HG03159 (cell line): ENCODE data around the gene HOXD4.

Experiments
- ATAC-seq: cut with Tn5 transposase; IDR thresholded peaks from one replicate; pipeline ENCODE4 v1.9.1; 2021; ENCODE audit warnings: mild to moderate bottlenecking, moderate library complexity; ENCODE audit not compliant: unreplicated experiment

The HOXD4 gene

GRCh38 chr2:176114120-176114929 is 37.0 kb upstream of the HOXD4 start:
- ATAC-seq, result no peak

DNA sequence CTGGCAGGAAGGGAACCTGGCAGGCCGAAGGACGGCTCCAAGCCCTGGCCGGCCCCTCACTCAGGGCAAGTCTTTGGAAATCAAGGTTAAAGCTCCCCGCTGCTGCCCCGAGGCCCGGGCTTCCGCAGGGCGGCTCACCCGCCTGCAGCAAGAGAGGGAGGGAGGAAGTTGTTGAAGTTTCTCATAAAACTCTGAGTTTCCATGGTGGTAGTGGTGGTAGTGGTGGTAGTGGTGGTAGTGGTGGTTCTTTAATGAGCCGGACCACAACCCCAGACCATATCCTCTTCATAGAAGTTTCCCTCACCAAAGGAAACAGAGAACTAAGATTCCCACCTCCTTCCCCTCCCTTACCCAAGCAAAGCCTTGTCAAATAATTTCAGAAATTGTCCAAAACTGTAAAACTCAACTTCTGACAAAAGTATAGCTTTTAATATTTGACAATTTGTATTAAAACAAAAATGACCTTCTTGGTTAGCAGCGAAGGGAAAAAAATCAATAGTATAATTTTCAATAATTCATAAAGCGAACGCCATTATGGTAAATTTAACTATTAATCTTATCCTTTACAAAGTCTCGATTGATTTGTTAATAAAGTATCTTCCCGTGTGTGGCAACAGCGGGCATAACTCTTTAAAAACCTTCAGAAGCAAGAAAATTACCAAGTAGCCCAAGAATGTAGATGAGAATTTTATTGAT is 36.3 kb upstream of the HOXD4 start:
- no peak for ATAC-seq

DNA sequence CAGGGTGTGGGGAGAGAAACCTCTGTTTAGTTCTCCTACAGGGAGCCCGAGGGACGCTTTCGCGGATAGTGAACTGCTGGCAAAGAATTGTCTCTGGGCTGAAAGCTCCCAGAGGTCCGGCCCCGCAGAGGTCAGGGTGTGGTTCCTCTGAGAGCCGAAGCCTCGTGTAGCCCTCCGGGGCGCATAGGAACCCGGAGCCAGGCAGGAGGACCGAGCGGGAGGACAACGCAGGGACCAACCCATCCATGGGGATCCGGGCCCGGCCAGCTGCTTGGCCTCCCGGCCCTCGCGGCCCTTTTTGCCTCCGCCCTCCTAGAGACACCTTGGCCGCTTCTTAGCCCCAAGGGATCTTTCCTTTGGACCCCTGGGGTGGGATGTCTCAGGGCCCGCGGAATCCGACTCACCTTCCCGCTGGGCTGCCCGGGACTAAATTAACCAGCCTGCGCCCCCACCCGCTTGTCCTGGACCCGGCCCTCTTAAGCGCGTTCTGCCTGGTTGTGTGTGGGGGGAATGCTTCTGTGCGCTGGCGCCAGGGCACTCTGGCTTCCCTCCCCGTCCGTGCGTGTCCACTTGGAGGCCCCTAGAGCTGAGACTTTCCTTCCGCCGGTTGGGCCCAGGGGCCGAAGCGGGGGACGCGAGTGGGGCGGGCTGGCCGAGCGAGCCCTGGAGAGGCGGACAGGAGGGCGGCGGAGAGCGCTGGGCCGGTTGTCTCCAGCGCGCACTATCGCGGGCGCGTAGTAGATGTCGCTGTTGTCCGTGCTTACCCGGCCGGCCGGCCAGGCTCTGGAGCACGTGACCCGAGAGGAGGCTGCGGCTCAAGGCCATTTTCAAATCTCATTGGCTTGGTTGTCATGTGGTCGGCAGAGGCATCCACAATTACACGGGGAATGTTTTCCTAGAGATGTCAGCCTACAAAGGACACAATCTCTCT is 35.2 kb upstream of the HOXD4 start, which contains the start of gene HOXD10:
HOXD10 (plus strand) TSS at position 896 of the 931 bp plus-strand sequence. CDS start 56 bp downstream, outside the sequence.
- no peak for ATAC-seq

- ATAC-seq, result no peak
Observed at GRCh38 chr2:176117162-176117822, 34.1 kb upstream of the HOXD4 start.

DNA sequence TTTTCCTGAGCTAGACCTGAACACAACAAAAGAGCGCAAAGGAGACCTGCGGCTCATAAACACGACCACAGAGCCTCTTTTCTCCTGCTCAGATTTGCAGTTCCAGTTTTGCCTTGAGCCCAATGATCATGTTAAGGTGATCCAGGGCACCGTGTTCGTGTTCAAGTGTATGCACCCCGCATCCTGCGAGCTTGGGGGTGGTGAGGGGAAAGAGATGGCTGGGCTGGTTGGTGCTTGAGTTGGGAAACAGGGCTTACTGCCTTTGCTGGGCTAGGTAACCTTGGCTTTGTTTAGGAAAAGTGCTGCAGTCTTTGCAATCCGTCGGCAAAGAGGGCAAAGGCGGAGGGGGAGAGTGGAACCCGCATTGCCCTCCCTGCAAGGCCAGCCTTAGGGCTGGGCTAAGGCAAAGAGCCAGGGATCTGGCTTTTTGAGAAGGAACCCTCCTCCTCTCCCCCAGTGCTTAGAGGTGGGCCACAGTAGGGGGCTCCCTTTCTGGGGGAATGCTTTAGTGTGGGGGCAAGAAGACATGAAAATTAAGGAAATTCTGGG is 33.5 kb upstream of the HOXD4 start:
- no peak for ATAC-seq

DNA sequence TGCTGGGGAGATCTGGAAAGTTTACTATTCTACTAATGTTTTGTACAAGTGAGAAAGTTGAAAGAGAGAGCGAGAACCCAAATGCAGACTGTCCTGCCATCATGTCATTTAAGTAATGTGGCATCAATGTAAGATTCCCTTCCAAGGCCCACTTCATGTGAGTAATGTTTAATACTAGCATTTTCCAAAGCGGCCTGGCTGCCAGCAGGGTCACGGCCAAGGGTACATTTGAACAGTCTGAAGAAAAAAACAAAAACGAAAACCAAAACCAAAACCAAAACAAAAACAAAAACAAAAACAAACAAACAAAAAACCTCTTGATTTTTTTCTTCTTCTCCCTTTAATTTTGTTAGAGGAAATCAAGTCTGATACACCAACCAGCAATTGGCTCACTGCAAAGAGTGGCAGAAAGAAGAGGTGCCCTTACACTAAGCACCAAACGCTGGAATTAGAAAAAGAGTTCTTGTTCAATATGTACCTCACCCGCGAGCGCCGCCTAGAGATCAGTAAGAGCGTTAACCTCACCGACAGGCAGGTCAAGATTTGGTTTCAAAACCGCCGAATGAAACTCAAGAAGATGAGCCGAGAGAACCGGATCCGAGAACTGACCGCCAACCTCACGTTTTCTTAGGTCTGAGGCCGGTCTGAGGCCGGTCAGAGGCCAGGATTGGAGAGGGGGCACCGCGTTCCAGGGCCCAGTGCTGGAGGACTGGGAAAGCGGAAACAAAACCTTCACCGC is 32.6 kb upstream of the HOXD4 start:
- no peak for ATAC-seq

DNA sequence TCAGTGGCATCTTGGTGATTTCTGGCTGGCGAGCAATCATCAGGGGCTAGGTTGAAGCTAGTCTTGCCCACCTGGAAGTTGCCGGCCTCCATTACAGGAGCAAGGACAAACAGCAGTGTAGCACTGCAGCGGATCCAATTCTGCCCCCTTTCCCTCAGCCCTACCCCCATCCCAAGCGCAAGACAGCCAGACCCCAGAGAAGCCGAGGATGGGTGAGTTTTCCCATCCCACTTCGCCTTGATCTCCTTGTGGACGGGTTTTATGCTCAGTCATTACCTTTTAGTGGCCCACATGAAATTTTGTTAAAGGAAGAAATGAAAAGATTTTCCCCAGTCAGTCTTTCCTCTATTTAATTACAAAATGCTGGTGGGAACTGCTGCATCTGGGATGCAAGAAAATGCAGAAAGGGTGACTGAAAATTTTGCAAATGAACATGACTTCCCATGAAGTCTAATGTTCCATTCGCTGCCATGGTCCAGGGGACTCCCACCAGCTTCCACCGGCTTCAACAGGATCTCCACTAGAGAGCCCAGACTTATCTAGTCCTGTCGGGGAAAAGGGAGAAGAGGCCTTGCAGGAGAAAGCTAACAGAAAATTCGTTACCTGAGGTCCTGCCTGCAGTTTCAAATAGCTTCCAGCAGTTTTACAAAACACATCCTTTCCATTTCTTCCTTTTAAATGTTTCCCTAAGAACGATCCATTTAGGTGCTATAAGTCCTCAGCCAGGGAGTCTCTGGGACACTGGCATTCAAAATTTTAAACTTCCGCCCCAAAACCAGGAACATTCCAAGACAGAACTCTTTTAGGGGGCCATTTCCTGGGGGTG is 30.8 kb upstream of the HOXD4 start:
- ATAC-seq, result no peak

DNA sequence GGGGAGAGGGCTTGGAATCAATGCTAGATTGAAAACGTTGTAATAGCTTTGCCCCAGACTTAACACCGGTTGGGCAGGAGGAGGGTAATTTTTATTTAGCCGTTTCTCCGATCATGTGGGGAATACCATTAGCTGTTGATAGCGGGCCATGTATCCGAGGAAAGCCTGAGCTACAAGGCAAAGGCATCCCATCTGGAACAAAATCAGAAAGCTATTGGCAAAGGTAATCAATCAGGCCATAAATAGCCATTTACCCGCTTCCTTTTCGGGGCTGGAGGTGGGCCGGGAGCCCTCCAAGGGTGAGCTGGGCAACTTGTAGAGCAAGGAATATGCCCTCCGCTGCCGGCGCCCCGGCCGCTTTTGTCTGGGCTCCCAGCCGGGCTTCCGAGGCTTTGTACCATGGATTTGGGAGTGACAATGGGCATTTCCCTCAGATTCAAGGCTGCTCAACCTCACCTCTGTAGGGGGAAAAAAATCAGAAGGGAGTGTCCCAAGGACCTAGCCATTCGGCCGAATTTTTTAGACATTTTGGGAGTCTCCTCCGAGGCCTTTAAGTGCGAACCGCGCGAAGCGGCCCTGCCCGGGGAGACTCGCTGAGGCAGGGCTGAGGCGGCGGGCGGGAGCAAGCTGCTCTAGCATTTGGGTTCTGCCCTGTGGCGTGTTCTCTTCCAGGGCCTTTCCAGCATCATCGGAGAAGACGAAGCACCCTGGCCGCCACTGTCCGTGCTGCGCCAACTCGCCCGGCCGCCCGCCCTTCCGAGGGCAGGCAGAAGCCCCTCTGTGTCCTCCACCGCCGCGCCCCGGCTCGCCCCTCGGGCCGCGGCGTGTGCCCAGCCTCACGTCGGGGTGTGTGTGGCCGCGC is 29.9 kb upstream of the HOXD4 start:
- no peak for ATAC-seq

GRCh38 chr2:176122052-176122682 is 29.2 kb upstream of the HOXD4 start:
- no peak for ATAC-seq

- no peak for ATAC-seq
Observed at GRCh38 chr2:176122683-176123410, 28.5 kb upstream of the HOXD4 start, which contains the start of gene HOXD9. Gene HOXD9 (plus strand): TSS chr2:176122719. CDS start chr2:176122769, 50 bp downstream.

- no peak for ATAC-seq
Observed at GRCh38 chr2:176123411-176124109, 27.8 kb upstream of the HOXD4 start.

DNA sequence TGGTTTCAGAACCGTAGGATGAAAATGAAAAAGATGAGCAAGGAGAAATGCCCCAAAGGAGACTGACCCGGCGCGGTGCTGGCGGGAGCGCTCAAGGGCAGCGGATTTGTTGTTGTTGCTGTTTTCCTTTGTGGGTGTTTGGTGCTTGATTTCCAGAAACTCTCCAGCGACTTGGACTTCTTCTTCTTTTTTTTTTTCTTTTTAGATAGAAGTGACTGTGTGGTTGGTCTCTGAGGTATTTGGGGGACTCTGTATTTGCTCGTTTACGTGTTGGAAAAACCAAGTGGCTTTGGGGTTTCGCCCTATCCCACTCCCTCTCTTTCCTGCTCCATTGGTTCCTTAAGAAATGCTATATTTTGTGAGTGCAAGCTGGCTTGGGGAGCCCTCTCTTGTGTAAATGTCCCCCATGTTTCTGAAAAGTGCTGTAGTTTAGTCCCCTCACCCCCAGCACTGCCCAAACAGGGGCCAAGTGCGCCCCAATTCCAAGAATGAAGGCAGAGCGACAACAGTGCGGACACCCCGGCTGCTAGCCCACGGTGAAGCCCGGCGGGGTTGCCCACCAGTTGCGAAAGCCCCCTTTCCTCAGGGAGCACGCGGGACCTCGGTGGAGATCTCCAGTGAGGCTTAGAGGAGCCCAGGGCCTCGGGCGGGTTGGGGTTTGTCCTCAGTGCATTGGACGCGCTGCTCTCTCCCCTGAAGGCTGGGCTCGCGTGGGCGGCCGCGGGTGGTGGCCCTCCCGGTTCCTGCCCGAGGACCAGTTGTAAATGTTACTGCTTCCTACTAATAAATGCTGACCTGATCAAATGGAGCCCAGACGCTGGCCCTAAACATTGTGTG is 27.0 kb upstream of the HOXD4 start:
- no peak for ATAC-seq

GRCh38 chr2:176124947-176125771 is 26.2 kb upstream of the HOXD4 start:
- no peak for ATAC-seq

DNA sequence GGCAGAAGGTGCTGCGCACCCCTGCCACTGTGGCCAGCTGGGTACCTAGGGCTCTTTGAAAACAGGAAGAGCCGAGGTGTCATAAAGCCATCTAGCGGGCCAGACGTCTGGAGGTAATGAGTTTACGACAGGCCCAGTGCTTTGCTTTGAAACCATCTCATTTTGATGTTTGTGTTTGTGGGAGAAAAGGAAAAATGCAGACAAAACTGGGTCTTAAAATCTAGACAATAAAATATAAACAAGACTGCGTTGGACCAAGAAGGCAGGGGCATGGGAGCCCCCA is 25.6 kb upstream of the HOXD4 start:
- no peak for ATAC-seq
